ENCODE results near the gene SCAF4. TPM values are rescaled to one million over a fixed set of nuclear protein-coding genes. Genes with fewer than 3 reads are reported as not detected.

SCAF4 gene
- total and polyA plus RNA-seq, 2 of the 8 experiments (the other 6 are each of a cell fraction or from before 2014, with no cell fraction given) = 28.9 to 55.1 TPM

DNA sequence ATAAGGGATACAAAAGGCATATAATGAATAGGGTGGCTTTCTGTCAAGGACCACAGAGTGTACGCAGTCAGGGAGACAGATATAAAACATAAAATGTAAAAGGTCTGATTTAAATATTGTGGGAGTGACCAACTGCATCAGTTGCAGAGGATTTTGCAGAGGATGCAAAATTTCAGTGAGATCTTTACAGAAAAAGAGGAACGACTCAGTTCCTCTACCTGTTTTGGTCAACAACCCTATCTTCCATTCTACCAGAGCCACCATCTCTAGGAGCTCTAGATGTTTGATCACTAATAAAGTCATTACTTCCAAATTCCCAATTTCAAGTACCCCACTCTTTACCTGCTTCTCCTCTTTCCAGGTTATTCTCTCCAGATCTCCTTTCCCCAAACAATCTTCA is 56.0 kb downstream of the SCAF4 start:
- Histone ChIP-seq H3K4ac (replicated peaks; ENCODE audit: insufficient read length, low read depth, low read length) (no peak overlapping the region), H4K8ac (ENCODE audit: extremely low read depth, insufficient read depth, low read length) (no peak overlapping the region), H2BK12ac (ENCODE audit: low read depth, low read length) (no peak overlapping the region), H2AK5ac (ENCODE audit: low read depth, low read length) (no peak overlapping the region), H2BK5ac (ENCODE audit: low read depth, low read length) (no peak overlapping the region), H3K9ac (replicated peaks in 1 of 4; ENCODE audit: extremely low read depth in 1 of 4, low read depth in 3 of 4, low read length in 3 of 4) (no peak overlapping the region), H3K4me3 (ENCODE audit: extremely low read depth in 1 of 4, insufficient read depth in 2 of 4, low read depth in 3 of 4, low read length in 4 of 4) (no peak overlapping the region), H3K27ac (ENCODE audit: low read depth, low read length) (no peak overlapping the region), H3K4me1 (replicated peaks in 1 of 4; ENCODE audit: control insufficient read depth in 3 of 4, insufficient read depth in 4 of 4, low read length in 3 of 4) (no peaks in the 10 kb centered on the region; a peak in 2 of 7 replicates), H3K79me1 (ENCODE audit: low read depth, low read length) (no peaks in the 10 kb centered on the region), H3K36me3 (ENCODE audit: control insufficient read depth in 2 of 4, insufficient read depth in 4 of 4, low read length in 3 of 4) (peaks cover 0 to 36% (median 7%) of the 10 kb centered on the region in 4 experiments; a peak in 4 of 8 replicates), H3K56ac (replicated peaks; ENCODE audit: insufficient read length, low read depth, low read length) (no peak overlapping the region), H4K20me1 (replicated peaks in 1 of 2; ENCODE audit: control insufficient read depth in 1 of 2, insufficient read depth in 2 of 2, low read length in 2 of 2) (peaks cover 0 to 4% of the 10 kb centered on the region in 2 experiments), H4K91ac (replicated peaks; ENCODE audit: insufficient read length, low read length) (no peak overlapping the region), H3K27me3 (replicated peaks in 1 of 4; ENCODE audit: control insufficient read depth in 3 of 4, extremely low read depth in 1 of 4, insufficient read depth in 3 of 4, low read length in 3 of 4) (no peaks in the 10 kb centered on the region), H3K14ac (ENCODE audit: insufficient read length) (no peak overlapping the region), H3K18ac (ENCODE audit: extremely low read depth, low read length) (no peak overlapping the region), H3K9me3 (ENCODE audit: insufficient read depth in 2 of 2, low read depth in 1 of 2, low read length in 1 of 2) (no peaks in the 10 kb centered on the region), H3K23ac (ENCODE audit: insufficient read length) (no peak overlapping the region), H3K79me2 (ENCODE audit: control insufficient read depth in 1 of 2, insufficient read depth in 2 of 2, low read length in 2 of 2) (no peaks in the 10 kb centered on the region), H3K4me2 (ENCODE audit: insufficient read depth in 1 of 2, low read depth in 2 of 2, low read length in 2 of 2) (no peak overlapping the region), H2BK120ac (replicated peaks; ENCODE audit: low read depth, low read length) (no peak overlapping the region), H3K23me2 (ENCODE audit: low read depth, low read length) (no peaks in the 10 kb centered on the region), H2BK20ac (ENCODE audit: low read length) (no peak overlapping the region), H2BK15ac (ENCODE audit: low read length) (no peak overlapping the region), H4K5ac (ENCODE audit: insufficient read length, low read depth, low read length) (no peak overlapping the region), H2AFZ (ENCODE audit: low read length) (no peak overlapping the region)
- DNase-seq (ENCODE audit: low read depth in 1 of 2, low spot score in 2 of 2) (no peak), FAIRE-seq (no peak)
- 90% methylated on average over 2 of the region's 2 CpGs; no CpG with 5 or more reads in 1 of the 2 experiments for WGBS, 2 experiments (ENCODE audit: extremely low coverage in 1 of 2, insufficient coverage in 1 of 2, insufficient read length in 1 of 2, insufficient replicate concordance in 2 of 2, low coverage in 1 of 2, low lambda C conversion rate in 2 of 2, missing lambda C conversion rate in 1 of 2)
- CTCF ChIA-PET (ENCODE audit: partially characterized antibody) = no interaction called here
- POLR2A ChIA-PET (ENCODE audit: partially characterized antibody) = interaction anchor here (1.5 kb wide), 1 partner anchor 10 kb away, joined by 4 read pairs; no protein-coding TSS in a partner anchor
- no peak for TF ChIP-seq GABPA (IDR thresholded peaks at IDR 0.05; ENCODE audit: borderline replicate concordance, insufficient read depth, low read length)
- no peak for TF ChIP-seq BRCA1 (IDR thresholded peaks at IDR 0.05; ENCODE audit: low read depth, low read length)
- TF ChIP-seq TBP (IDR thresholded peaks at IDR 0.05; ENCODE audit: low read depth, low read length) = no peak
- TF ChIP-seq TCF12 (IDR thresholded peaks at IDR 0.05; ENCODE audit: low read depth, low read length) = no peak
- TF ChIP-seq, protein P1, sequence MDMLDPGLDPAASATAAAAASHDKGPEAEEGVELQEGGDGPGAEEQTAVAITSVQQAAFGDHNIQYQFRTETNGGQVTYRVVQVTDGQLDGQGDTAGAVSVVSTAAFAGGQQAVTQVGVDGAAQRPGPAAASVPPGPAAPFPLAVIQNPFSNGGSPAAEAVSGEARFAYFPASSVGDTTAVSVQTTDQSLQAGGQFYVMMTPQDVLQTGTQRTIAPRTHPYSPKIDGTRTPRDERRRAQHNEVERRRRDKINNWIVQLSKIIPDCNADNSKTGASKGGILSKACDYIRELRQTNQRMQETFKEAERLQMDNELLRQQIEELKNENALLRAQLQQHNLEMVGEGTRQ (IDR thresholded peaks at IDR 0.05; ENCODE audit: low read length) = no peak
- TF ChIP-seq ZNF274 (IDR thresholded peaks at IDR 0.05; ENCODE audit: borderline replicate concordance, extremely low read depth, low read length) = no peak
- TF ChIP-seq RXRA (IDR thresholded peaks at IDR 0.05; ENCODE audit: insufficient read depth, low read depth, low read length) = no peak
- no peak for TF ChIP-seq SIX5 (IDR thresholded peaks at IDR 0.05; ENCODE audit: low read depth, low read length)
- no peak for TF ChIP-seq NRF1 (IDR thresholded peaks at IDR 0.05; ENCODE audit: low read depth, low read length)
